ENCODE data around the gene CRYBA4.

Gene CRYBA4

GRCh38 chr22:26651815-26652214, 30.1 kb downstream of the CRYBA4 start:
- H3K9ac ChIP-seq (ENCODE audit: low read length), result no peak overlapping the region

GRCh38 chr22:26656891-26657851, 35.4 kb downstream of the CRYBA4 start, which contains the start of gene MIAT:
TSS of gene MIAT (plus strand) at chr22:26657588.
- Histone ChIP-seq H3K9ac (ENCODE audit: low read length) (no peak within 1 kb of the TSS), H3K27me3 (ENCODE audit: control insufficient read depth in 1 of 2, insufficient read depth in 2 of 2, low read length in 2 of 2) (peaks cover 23 to 39% of the 10 kb centered on the region in 2 donors), H3K4me3 (ENCODE audit: low read depth in 1 of 2, low read length in 2 of 2) (peak within 1 kb of the TSS in 1 of 2 donors; percentile 31), H3K36me3 (ENCODE audit: insufficient read depth, low read length) (no peaks in the 10 kb centered on the region), H3K27ac (ENCODE audit: low read depth, low read length) (no peak within 1 kb of the TSS), H3K9me3 (ENCODE audit: low read length) (no peaks in the 10 kb centered on the region), H3K4me1 (ENCODE audit: insufficient read depth, low read length) (peaks cover 17% of the 10 kb centered on the region)

More at GRCh38 chr22:26651815-26652214, 30.1 kb downstream of the CRYBA4 start:
- H3K4me3 ChIP-seq (ENCODE audit: low read depth in 1 of 2, low read length in 2 of 2), result no peak overlapping the region
- no peak overlapping the region for H3K27ac ChIP-seq (ENCODE audit: low read depth, low read length)
- no peaks in the 10 kb centered on the region for H3K9me3 ChIP-seq (ENCODE audit: low read length)
- peaks cover 0 to 26% of the 10 kb centered on the region in 2 donors for H3K27me3 ChIP-seq (ENCODE audit: control insufficient read depth in 1 of 2, insufficient read depth in 2 of 2, low read length in 2 of 2)
- H3K36me3 ChIP-seq (ENCODE audit: insufficient read depth, low read length), result no peaks in the 10 kb centered on the region
- H3K4me1 ChIP-seq (ENCODE audit: insufficient read depth, low read length), result no peaks in the 10 kb centered on the region

GRCh38 chr22:26658161-26658560, 36.4 kb downstream of the CRYBA4 start:
- H3K27me3 ChIP-seq (ENCODE audit: control insufficient read depth in 1 of 2, insufficient read depth in 2 of 2, low read length in 2 of 2), result peaks cover 23 to 39% of the 10 kb centered on the region in 2 donors
- no peak overlapping the region for H3K4me3 ChIP-seq (ENCODE audit: low read depth in 1 of 2, low read length in 2 of 2)

GRCh38 chr22:26658671-26659478, 37.1 kb downstream of the CRYBA4 start:
- no peak overlapping the region for H3K9ac ChIP-seq (ENCODE audit: low read length)
- no peak overlapping the region for H3K27ac ChIP-seq (ENCODE audit: low read depth, low read length)
- H3K9me3 ChIP-seq (ENCODE audit: low read length), result no peaks in the 10 kb centered on the region
- no peaks in the 10 kb centered on the region for H3K36me3 ChIP-seq (ENCODE audit: insufficient read depth, low read length)
- no peak overlapping the region for H3K4me3 ChIP-seq (ENCODE audit: low read depth in 1 of 2, low read length in 2 of 2)
- peaks cover 17% of the 10 kb centered on the region for H3K4me1 ChIP-seq (ENCODE audit: insufficient read depth, low read length)
- peaks cover 23 to 39% of the 10 kb centered on the region in 2 donors for H3K27me3 ChIP-seq (ENCODE audit: control insufficient read depth in 1 of 2, insufficient read depth in 2 of 2, low read length in 2 of 2)

More at GRCh38 chr22:26658161-26658560, 36.4 kb downstream of the CRYBA4 start:
- Histone ChIP-seq H3K9ac (ENCODE audit: low read length) (no peak overlapping the region), H3K9me3 (ENCODE audit: low read length) (no peaks in the 10 kb centered on the region), H3K4me1 (ENCODE audit: insufficient read depth, low read length) (peaks cover 17% of the 10 kb centered on the region), H3K27ac (ENCODE audit: low read depth, low read length) (no peak overlapping the region), H3K36me3 (ENCODE audit: insufficient read depth, low read length) (no peaks in the 10 kb centered on the region)

- Histone ChIP-seq H3K27ac (ENCODE audit: low read depth, low read length) (no peak overlapping the region), H3K36me3 (ENCODE audit: insufficient read depth, low read length) (no peaks in the 10 kb centered on the region), H3K4me3 (ENCODE audit: low read depth in 1 of 2, low read length in 2 of 2) (no peak overlapping the region), H3K4me1 (ENCODE audit: insufficient read depth, low read length) (peaks cover 17% of the 10 kb centered on the region), H3K9ac (ENCODE audit: low read length) (no peak overlapping the region), H3K27me3 (ENCODE audit: control insufficient read depth in 1 of 2, insufficient read depth in 2 of 2, low read length in 2 of 2) (peaks cover 23 to 44% of the 10 kb centered on the region in 2 donors), H3K9me3 (ENCODE audit: low read length) (no peaks in the 10 kb centered on the region)
Observed at GRCh38 chr22:26660356-26660755, 38.6 kb downstream of the CRYBA4 start.

- Histone ChIP-seq H3K36me3 (ENCODE audit: insufficient read depth, low read length) (no peaks in the 10 kb centered on the region), H3K27me3 (ENCODE audit: control insufficient read depth in 1 of 2, insufficient read depth in 2 of 2, low read length in 2 of 2) (peaks cover 23 to 44% of the 10 kb centered on the region in 2 donors), H3K9ac (ENCODE audit: low read length) (no peak overlapping the region), H3K4me3 (ENCODE audit: low read depth in 1 of 2, low read length in 2 of 2) (no peak overlapping the region), H3K27ac (ENCODE audit: low read depth, low read length) (no peak overlapping the region), H3K4me1 (ENCODE audit: insufficient read depth, low read length) (peaks cover 17% of the 10 kb centered on the region), H3K9me3 (ENCODE audit: low read length) (no peaks in the 10 kb centered on the region)
Observed at GRCh38 chr22:26660961-26661578, 39.3 kb downstream of the CRYBA4 start.

- H3K4me1 ChIP-seq (ENCODE audit: insufficient read depth, low read length), result peaks cover 17% of the 10 kb centered on the region
- peaks cover 22 to 34% of the 10 kb centered on the region in 2 donors for H3K27me3 ChIP-seq (ENCODE audit: control insufficient read depth in 1 of 2, insufficient read depth in 2 of 2, low read length in 2 of 2)
- no peaks in the 10 kb centered on the region for H3K9me3 ChIP-seq (ENCODE audit: low read length)
- H3K27ac ChIP-seq (ENCODE audit: low read depth, low read length), result no peak overlapping the region
- H3K4me3 ChIP-seq (ENCODE audit: low read depth in 1 of 2, low read length in 2 of 2), result no peak overlapping the region
- H3K9ac ChIP-seq (ENCODE audit: low read length), result no peak overlapping the region
- H3K36me3 ChIP-seq (ENCODE audit: insufficient read depth, low read length), result no peaks in the 10 kb centered on the region
Observed at GRCh38 chr22:26662160-26662559, 40.4 kb downstream of the CRYBA4 start.

- Histone ChIP-seq H3K27ac (ENCODE audit: low read depth, low read length) (no peak overlapping the region), H3K9ac (ENCODE audit: low read length) (no peak overlapping the region), H3K4me1 (ENCODE audit: insufficient read depth, low read length) (peaks cover 6% of the 10 kb centered on the region), H3K27me3 (ENCODE audit: control insufficient read depth in 1 of 2, insufficient read depth in 2 of 2, low read length in 2 of 2) (peaks cover 9 to 21% of the 10 kb centered on the region in 2 donors), H3K9me3 (ENCODE audit: low read length) (no peaks in the 10 kb centered on the region), H3K4me3 (ENCODE audit: low read depth in 1 of 2, low read length in 2 of 2) (no peak overlapping the region), H3K36me3 (ENCODE audit: insufficient read depth, low read length) (no peaks in the 10 kb centered on the region)
Observed at GRCh38 chr22:26663374-26663923, 41.7 kb downstream of the CRYBA4 start.

- H3K27me3 ChIP-seq (ENCODE audit: control insufficient read depth in 1 of 2, insufficient read depth in 2 of 2, low read length in 2 of 2), result peaks cover 0 to 8% of the 10 kb centered on the region in 2 donors
- H3K4me1 ChIP-seq (ENCODE audit: insufficient read depth, low read length), result no peaks in the 10 kb centered on the region
- no peak overlapping the region for H3K27ac ChIP-seq (ENCODE audit: low read depth, low read length)
- H3K4me3 ChIP-seq (ENCODE audit: low read depth in 1 of 2, low read length in 2 of 2), result no peak overlapping the region
- no peak overlapping the region for H3K9ac ChIP-seq (ENCODE audit: low read length)
- no peaks in the 10 kb centered on the region for H3K36me3 ChIP-seq (ENCODE audit: insufficient read depth, low read length)
- H3K9me3 ChIP-seq (ENCODE audit: low read length), result no peaks in the 10 kb centered on the region
Observed at GRCh38 chr22:26665813-26666231, 44.1 kb downstream of the CRYBA4 start.

- Histone ChIP-seq H3K9ac (ENCODE audit: low read length) (no peak overlapping the region), H3K4me3 (ENCODE audit: low read depth in 1 of 2, low read length in 2 of 2) (no peak overlapping the region), H3K27ac (ENCODE audit: low read depth, low read length) (no peak overlapping the region), H3K36me3 (ENCODE audit: insufficient read depth, low read length) (no peaks in the 10 kb centered on the region), H3K9me3 (ENCODE audit: low read length) (no peaks in the 10 kb centered on the region), H3K4me1 (ENCODE audit: insufficient read depth, low read length) (peaks cover 1% of the 10 kb centered on the region), H3K27me3 (ENCODE audit: control insufficient read depth in 1 of 2, insufficient read depth in 2 of 2, low read length in 2 of 2) (peaks cover 0 to 5% of the 10 kb centered on the region in 2 donors)
Observed at GRCh38 chr22:26667140-26667539, 45.4 kb downstream of the CRYBA4 start.
